HepG2 (cell line): ENCODE measurements around the gene BSND. TPM values are rescaled to one million over a fixed set of nuclear protein-coding genes. Genes with fewer than 3 reads are reported as not detected.

Experiments
- FOXA1 ChIP-seq, 2 experiments: fragments of 450-650 bp in 1 of 2; sonication (generic) in 1 of 2; formaldehyde crosslinking in 1 of 2; IDR thresholded peaks; 2 replicates each; pipeline versions ENCODE4 v1.4.0 to v1.6.1; 2016 to 2020; ENCODE audit warnings: missing genetic modification reagents in 1 of 2
- FOXA3 ChIP-seq: IDR thresholded peaks from 2 replicates; pipeline ENCODE4 v1.6.1; 2016; ENCODE audit warnings: missing genetic modification reagents, missing compliant biosample characterization
- HMG20B ChIP-seq: conservative IDR thresholded peaks from 2 replicates; pipeline ENCODE4 v1.6.1; 2016; ENCODE audit warnings: missing genetic modification reagents, missing compliant biosample characterization
- KAT8 ChIP-seq: IDR thresholded peaks from 2 replicates; pipeline ENCODE4 v1.6.1; 2016; ENCODE audit warnings: missing genetic modification reagents, missing compliant biosample characterization
- KIAA2018 ChIP-seq: sonication (generic); formaldehyde crosslinking; IDR thresholded peaks from 2 replicates; pipeline ENCODE4 v1.5.0; 2020; ENCODE audit warnings: mild to moderate bottlenecking, missing genetic modification reagents, borderline replicate concordance
- RAD21 ChIP-seq: fragments of 450-650 bp; formaldehyde crosslinking; IDR thresholded peaks from 2 replicates; pipeline ENCODE4 v1.5.0; 2020; ENCODE audit warnings: mild to moderate bottlenecking
- STAG1 ChIP-seq: sonication (generic); formaldehyde crosslinking; IDR thresholded peaks from 2 replicates; pipeline ENCODE4 v1.4.0; 2020; ENCODE audit warnings: missing genetic modification reagents
- ZNF276 ChIP-seq: sonication (generic); formaldehyde crosslinking; IDR thresholded peaks from 2 replicates; pipeline ENCODE4 v1.4.0; 2020; ENCODE audit warnings: mild to moderate bottlenecking, low read depth, missing genetic modification reagents
- ZNF615 ChIP-seq: sonication (generic); formaldehyde crosslinking; IDR thresholded peaks from 2 replicates; pipeline ENCODE4 v1.5.0; 2020; ENCODE audit warnings: mild to moderate bottlenecking, missing genetic modification reagents, borderline replicate concordance
- polyA plus RNA-seq, 8 experiments: library from polyadenylated mRNA; depleted of rRNA in 3 of 8; stranded (reverse) in 7 of 8; unstranded in 1 of 8; fragments of >200 nt; fragmentation: Illumina TruSeq in 4 of 8; extraction: Trizol in 4 of 8; gene quantifications; 2 replicates each; pipeline versions ENCODE4 v1.2.1 to v1.2.3, GENCODE V29; 2011 to 2016; ENCODE audit warnings: low read depth in 4 of 8, missing spikeins in 1 of 8, mixed read lengths in 1 of 8; ENCODE audit not compliant: insufficient read depth in 1 of 8
- total RNA-seq, 5 experiments: library from RNA; depleted of rRNA; stranded (reverse); fragments of >200 nt; fragmentation: Illumina TruSeq; extraction: Trizol; gene quantifications; 2 replicates each; pipeline ENCODE4 v1.2.3, GENCODE V29; 2016; ENCODE audit warnings: low read depth in 1 of 5

The BSND gene
- total and polyA plus RNA-seq, 2 of the 13 experiments (the other 11 are each of a cell fraction or from before 2014, with no cell fraction given): not detected

GRCh38 chr1:54973205-54973921, 25.4 kb upstream of the BSND start (continued):
- TF ChIP-seq KIAA2018: no peak
- TF ChIP-seq HMG20B (CRISPR knock-in tag): no peak
- TF ChIP-seq STAG1 (CRISPR knock-in tag): peak; percentile 44
- 0 out of 2 replicates have a peak, but pooled peaks have one; percentile 11 for TF ChIP-seq FOXA3 (CRISPR knock-in tag)
- no peak for TF ChIP-seq ZNF615 (CRISPR knock-in tag)
- peak; percentile 9; the same call in 1 of the 2 replicates for TF ChIP-seq RAD21 (CRISPR knock-in tag)
- no peak for TF ChIP-seq ZNF276 (CRISPR knock-in tag)
- no peak for TF ChIP-seq KAT8 (CRISPR knock-in tag)
- no peak for TF ChIP-seq FOXA1 (IDR thresholded peaks at IDR 0.05)
- TF ChIP-seq FOXA1 (CRISPR knock-in tag; IDR thresholded peaks at IDR 0.05): 0 out of 2 replicates have a peak, but pooled peaks have one; percentile 39
